Right atrium auricular region (tissue), 2 donors: Measurements from ENCODE around the gene CCDC178. TPM values are rescaled to one million over a fixed set of nuclear protein-coding genes. Genes with fewer than 3 reads are reported as not detected.

Experiments
- DNase-seq: peaks from one replicate; pipeline ENCODE4 v3.0.0-alpha.2; 2019; ENCODE audit warnings: low spot score
- H3K27ac ChIP-seq, 2 donors: fragments of 200-600 bp; sonication (generic); 1 replicate in 1 of 2; 2 replicates in 1 of 2; pipeline ENCODE4 v1.5.1; 2016 to 2019
- H3K27me3 ChIP-seq, 2 donors: fragments of 200-600 bp; sonication (generic); one replicate each; pipeline versions ENCODE4 v1.5.1 to v1.6.0; 2017 to 2019
- H3K36me3 ChIP-seq: fragments of 200-600 bp; sonication (generic); one replicate; pipeline ENCODE4 v1.5.1; 2016
- H3K4me1 ChIP-seq, 2 donors: fragments of 200-600 bp; sonication (generic); one replicate each; pipeline versions ENCODE4 v1.5.1 to v1.6.0; 2017 to 2019
- H3K4me3 ChIP-seq, 2 donors: fragments of 200-600 bp; sonication (generic); 1 replicate in 1 of 2; 2 replicates in 1 of 2; pipeline ENCODE4 v1.5.1; 2017 to 2019; ENCODE audit warnings: mild to moderate bottlenecking in 1 of 2, moderate library complexity in 1 of 2
- H3K9me3 ChIP-seq, 2 donors: fragments of 200-600 bp; sonication (generic); one replicate each; pipeline ENCODE4 v1.5.1; 2019
- total RNA-seq, 2 donors: library from RNA; depleted of rRNA; stranded (reverse); fragments of >200 nt; gene quantifications; one replicate each; pipeline ENCODE4 v1.1.0, GENCODE V29; 2016
- TF ChIP-seq, protein P1 (sequence below), 2 donors: fragments of 200-600 bp; sonication (generic); IDR thresholded peaks; one replicate each; pipeline ENCODE4 v1.5.1; 2019; ENCODE audit warnings: antibody characterized with exemption in 2 of 2

CCDC178 gene
- total RNA-seq, 2 donors from 2014 or later: not detected

DNA sequence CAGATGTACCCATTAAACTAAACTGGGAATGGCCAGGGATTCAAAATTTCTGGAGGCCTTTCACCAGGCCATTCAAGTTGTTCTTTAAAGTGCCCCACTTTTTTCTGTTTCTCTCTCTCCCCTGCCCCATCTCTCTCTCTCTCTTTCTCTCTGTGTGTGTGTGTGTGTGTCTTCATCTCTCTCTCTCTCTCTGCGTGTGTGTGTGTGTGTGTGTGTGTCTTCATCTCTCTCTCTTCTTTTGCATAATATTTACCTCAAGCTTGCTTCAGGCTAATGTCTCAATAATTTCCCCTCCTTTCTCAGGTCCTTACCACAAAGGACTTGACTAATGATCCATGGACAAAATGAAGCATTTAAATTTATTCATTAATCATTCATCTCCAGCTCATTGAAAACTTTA lies 503.5 kb downstream of the CCDC178 start:
- DNase-seq: no peak
- Histone ChIP-seq H3K27me3 (no peaks in the 10 kb centered on the region), H3K9me3 (no peaks in the 10 kb centered on the region), H3K27ac (no peak overlapping the region), H3K4me3 (no peak overlapping the region), H3K4me1 (no peaks in the 10 kb centered on the region), H3K36me3 (no peaks in the 10 kb centered on the region)
- TF ChIP-seq, protein P1, sequence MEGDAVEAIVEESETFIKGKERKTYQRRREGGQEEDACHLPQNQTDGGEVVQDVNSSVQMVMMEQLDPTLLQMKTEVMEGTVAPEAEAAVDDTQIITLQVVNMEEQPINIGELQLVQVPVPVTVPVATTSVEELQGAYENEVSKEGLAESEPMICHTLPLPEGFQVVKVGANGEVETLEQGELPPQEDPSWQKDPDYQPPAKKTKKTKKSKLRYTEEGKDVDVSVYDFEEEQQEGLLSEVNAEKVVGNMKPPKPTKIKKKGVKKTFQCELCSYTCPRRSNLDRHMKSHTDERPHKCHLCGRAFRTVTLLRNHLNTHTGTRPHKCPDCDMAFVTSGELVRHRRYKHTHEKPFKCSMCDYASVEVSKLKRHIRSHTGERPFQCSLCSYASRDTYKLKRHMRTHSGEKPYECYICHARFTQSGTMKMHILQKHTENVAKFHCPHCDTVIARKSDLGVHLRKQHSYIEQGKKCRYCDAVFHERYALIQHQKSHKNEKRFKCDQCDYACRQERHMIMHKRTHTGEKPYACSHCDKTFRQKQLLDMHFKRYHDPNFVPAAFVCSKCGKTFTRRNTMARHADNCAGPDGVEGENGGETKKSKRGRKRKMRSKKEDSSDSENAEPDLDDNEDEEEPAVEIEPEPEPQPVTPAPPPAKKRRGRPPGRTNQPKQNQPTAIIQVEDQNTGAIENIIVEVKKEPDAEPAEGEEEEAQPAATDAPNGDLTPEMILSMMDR (IDR thresholded peaks at IDR 0.05): no peak

DNA sequence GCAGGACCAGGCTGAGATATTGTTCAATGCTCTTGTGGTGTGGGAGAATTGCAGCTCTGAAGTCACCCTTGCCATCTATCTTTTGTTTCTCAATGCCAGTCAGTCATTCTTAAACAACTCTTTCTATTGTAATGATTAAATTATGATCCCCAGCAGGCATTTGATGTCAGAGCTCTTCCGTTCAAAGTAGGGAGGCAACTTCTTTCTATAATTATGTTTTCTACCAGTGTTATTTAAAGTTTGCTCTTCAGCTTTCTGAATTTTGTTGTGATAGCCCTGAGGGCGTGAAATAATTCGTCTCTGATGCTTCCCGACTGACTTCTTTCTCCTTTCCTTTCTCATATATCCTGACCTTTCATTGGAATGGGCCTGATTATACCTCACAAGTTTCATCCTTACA lies 506.3 kb downstream of the CCDC178 start:
- Histone ChIP-seq H3K4me1 (no peaks in the 10 kb centered on the region), H3K4me3 (no peak overlapping the region), H3K36me3 (no peaks in the 10 kb centered on the region), H3K27me3 (no peaks in the 10 kb centered on the region), H3K9me3 (no peaks in the 10 kb centered on the region), H3K27ac (no peak overlapping the region)
- TF ChIP-seq, protein P1 (IDR thresholded peaks at IDR 0.05): no peak
- DNase-seq: no peak

DNA sequence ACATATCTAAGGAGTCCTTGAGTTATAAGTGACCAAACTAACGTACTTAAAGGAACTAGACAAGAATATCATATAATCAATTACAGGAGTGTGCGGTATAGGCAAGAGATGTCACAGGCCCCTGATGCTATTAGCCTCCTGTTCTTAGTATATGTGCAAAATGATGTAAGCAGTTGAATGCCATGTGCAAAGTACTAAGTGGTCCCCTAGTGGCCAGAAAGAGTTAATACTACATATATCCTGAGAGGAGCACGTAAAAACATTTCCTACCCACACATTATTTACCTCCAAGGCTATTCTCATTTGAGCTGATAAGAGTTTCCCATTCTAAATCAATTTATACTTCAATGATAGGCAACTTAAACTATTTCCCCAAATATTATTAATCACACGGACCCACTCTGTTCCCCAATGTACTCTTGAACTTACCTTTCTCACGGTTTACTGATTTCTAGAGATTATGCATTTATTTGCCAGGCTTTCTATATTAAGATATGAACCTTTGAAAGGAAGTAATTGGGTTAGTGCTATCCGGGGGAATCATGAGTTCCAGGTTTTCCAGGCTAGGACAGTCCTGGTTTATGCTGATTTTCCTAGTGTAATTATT lies 509.7 kb downstream of the CCDC178 start:
- Histone ChIP-seq H3K9me3 (no peaks in the 10 kb centered on the region), H3K36me3 (no peaks in the 10 kb centered on the region), H3K27me3 (no peaks in the 10 kb centered on the region), H3K4me1 (no peaks in the 10 kb centered on the region), H3K4me3 (no peak overlapping the region), H3K27ac (no peak overlapping the region)
- no peak for DNase-seq
- TF ChIP-seq, protein P1 (IDR thresholded peaks at IDR 0.05): peak in 1 of 2 donors; percentile 49

DNA sequence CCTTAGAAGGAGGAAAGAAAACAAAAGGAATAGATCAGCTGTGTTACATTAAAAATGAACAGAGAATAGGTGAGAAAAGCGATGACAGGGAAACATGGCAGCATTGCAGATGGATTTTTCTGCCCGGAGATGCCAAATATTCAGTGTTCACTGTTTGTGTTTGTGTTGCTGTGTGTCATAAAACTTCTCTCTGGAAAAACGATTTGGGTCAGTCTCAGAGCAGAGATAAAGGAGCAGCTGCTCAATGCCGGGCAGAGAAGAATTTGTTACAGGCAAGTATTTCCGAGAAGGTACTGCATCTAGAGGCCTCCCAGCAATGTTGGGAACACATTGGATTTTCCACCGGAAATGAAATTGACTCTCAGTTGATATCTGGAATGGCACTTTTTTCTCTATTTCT lies 511.3 kb downstream of the CCDC178 start:
- H3K27ac ChIP-seq: no peak overlapping the region
- H3K4me1 ChIP-seq: no peaks in the 10 kb centered on the region
- H3K36me3 ChIP-seq: no peaks in the 10 kb centered on the region
- no peak overlapping the region for H3K4me3 ChIP-seq
- DNase-seq: no peak
- TF ChIP-seq, protein P1 (IDR thresholded peaks at IDR 0.05): no peak
- no peaks in the 10 kb centered on the region for H3K9me3 ChIP-seq
- H3K27me3 ChIP-seq: no peaks in the 10 kb centered on the region

DNA sequence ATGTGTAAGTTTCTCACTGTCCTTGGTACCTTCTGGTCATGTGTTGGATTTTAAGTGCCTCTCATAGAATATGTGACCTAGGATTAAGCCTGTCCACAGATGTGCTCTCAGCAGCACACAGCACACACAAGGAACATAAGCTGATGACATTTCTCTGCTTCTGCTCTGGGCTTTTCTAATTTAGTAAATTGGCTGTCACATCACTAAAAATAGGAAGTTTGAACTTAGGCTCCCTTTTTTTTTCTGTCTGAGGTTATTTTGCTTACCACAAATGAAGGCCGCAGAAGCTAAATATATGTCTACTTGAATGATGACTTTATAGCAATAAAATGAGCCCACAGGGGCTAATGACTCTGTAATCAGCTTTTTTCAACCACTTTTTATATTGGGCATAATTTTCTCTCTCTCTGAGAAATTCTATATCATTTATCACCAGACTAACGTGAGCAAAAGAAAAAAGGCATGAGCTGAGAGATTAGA lies 517.5 kb downstream of the CCDC178 start:
- Histone ChIP-seq H3K36me3 (no peaks in the 10 kb centered on the region), H3K4me1 (no peaks in the 10 kb centered on the region), H3K4me3 (no peak overlapping the region), H3K9me3 (no peaks in the 10 kb centered on the region), H3K27me3 (no peaks in the 10 kb centered on the region), H3K27ac (no peak overlapping the region)
- DNase-seq: no peak
- TF ChIP-seq, protein P1 (IDR thresholded peaks at IDR 0.05): no peak
